HCT116 (cell line): ENCODE results near the gene RNF13. TPM values are rescaled to one million over a fixed set of nuclear protein-coding genes. Genes with fewer than 3 reads are reported as not detected.

ENCODE experiments used
- ATAC-seq: fragments of 200-7000 bp; cut with Tn5 transposase; 2 replicates; pipeline ENCODE4 v1.9.1; 2020; ENCODE audit warnings: mild to moderate bottlenecking, moderate library complexity
- BruUV-seq: library from RNA; stranded (reverse); fragments of 400-500 nt; replicated peaks from 2 replicates; lab custom pipeline; 2021; lab: Mats Ljungman, UMichigan
- CTCF ChIA-PET: fragments of 300-600 bp; sonication (Branson Sonifier 250); formaldehyde crosslinking; loops from one replicate; lab custom pipeline; 2021; ENCODE audit warnings: antibody characterized with exemption; lab: Charles Lee
- POLR2A ChIA-PET: fragments of 300-600, 350-600 bp; sonication (Branson Sonifier 250); formaldehyde crosslinking; loops from one replicate; lab custom pipeline; 2021; ENCODE audit warnings: antibody characterized with exemption; lab: Charles Lee
- RAD21 ChIA-PET, 2 experiments: fragments of 300-600 bp; sonication (Branson Sonifier 250); formaldehyde crosslinking; loops; one replicate each; lab custom pipeline; 2023; ENCODE audit warnings: low total read pairs in 2 of 2; ENCODE audit not compliant: uncharacterized antibody in 2 of 2, unreplicated experiment in 2 of 2, low non-redundant PET in 1 of 2; lab: Charles Lee
- DNase-seq: peaks from one replicate; pipeline ENCODE4 v3.0.0-alpha.2; 2010; ENCODE audit warnings: low read depth, low spot score
- H2AFZ ChIP-seq: fragments of 200-600 bp; shearing (Covaris generic), sonication (generic); 2 replicates; pipeline ENCODE4 v1.6.1; 2017; ENCODE audit warnings: low read depth, mixed run types, mixed read lengths, antibody characterized with exemption, low read length; ENCODE audit not compliant: poor library complexity, severe bottlenecking
- H3K27ac ChIP-seq: 2 replicates; pipeline ENCODE4 v1.5.1; 2012; ENCODE audit warnings: low read depth, low read length
- H3K27me3 ChIP-seq: fragments of 200-600 bp; sonication (generic); 2 replicates; pipeline ENCODE4 v1.6.1; 2016; ENCODE audit warnings: mixed run types, low read length, mixed read lengths; ENCODE audit not compliant: insufficient read depth
- H3K36me3 ChIP-seq, 2 experiments: fragments of 200-500 bp in 1 of 2; fragments of 200-600 bp in 1 of 2; sonication (Bioruptor generic) in 1 of 2; sonication (generic) in 1 of 2; 2 replicates each; pipeline versions ENCODE4 v1.5.1 to v1.6.1; 2014 to 2016; ENCODE audit warnings: low read length in 2 of 2, inconsistent platforms in 1 of 2, mixed read lengths in 1 of 2, mixed run types in 1 of 2; ENCODE audit not compliant: insufficient read depth in 2 of 2, control insufficient read depth in 1 of 2
- H3K4me1 ChIP-seq, 2 experiments: fragments of 200-600 bp in 1 of 2; sonication (generic) in 1 of 2; 2 replicates each; pipeline versions ENCODE4 v1.5.1 to v1.6.1; 2012 to 2017; ENCODE audit warnings: low read length in 2 of 2, inconsistent platforms in 1 of 2, mild to moderate bottlenecking in 1 of 2, mixed read lengths in 1 of 2, mixed run types in 1 of 2, moderate library complexity in 1 of 2; ENCODE audit not compliant: insufficient read depth in 2 of 2, control insufficient read depth in 1 of 2
- H3K4me2 ChIP-seq: fragments of 200-600 bp; sonication (generic); 2 replicates; pipeline ENCODE4 v1.6.1; 2017; ENCODE audit warnings: mixed run types, low read length, mixed read lengths
- H3K4me3 ChIP-seq, 2 experiments: fragments of 200-600 bp in 1 of 2; sonication (generic) in 1 of 2; replicated peaks in 1 of 2; 2 replicates each; pipeline ENCODE4 v1.5.1; 2011 to 2016; ENCODE audit warnings: low read length in 2 of 2, control low read depth in 1 of 2, low read depth in 1 of 2, mild to moderate bottlenecking in 1 of 2, mixed read lengths in 1 of 2, mixed run types in 1 of 2
- H3K79me2 ChIP-seq: fragments of 200-600 bp; sonication (generic); 2 replicates; pipeline ENCODE4 v1.6.1; 2017; ENCODE audit warnings: mild to moderate bottlenecking, mixed run types, low read length, moderate library complexity, mixed read lengths; ENCODE audit not compliant: insufficient read depth
- H3K9ac ChIP-seq: fragments of 200-600 bp; sonication (generic); 2 replicates; pipeline ENCODE4 v1.6.1; 2016; ENCODE audit warnings: low read length, mixed read lengths
- H3K9me2 ChIP-seq: fragments of 200-600 bp; sonication (generic), shearing (Covaris generic); 2 replicates; pipeline ENCODE4 v1.6.1; 2017; ENCODE audit warnings: mixed run types, mild to moderate bottlenecking, moderate library complexity; ENCODE audit not compliant: insufficient read depth
- H3K9me3 ChIP-seq, 2 experiments: fragments of 200-500 bp in 1 of 2; fragments of 200-600 bp in 1 of 2; sonication (Bioruptor generic) in 1 of 2; sonication (generic) in 1 of 2; 2 replicates each; pipeline ENCODE4 v1.6.1; 2014 to 2017; ENCODE audit warnings: low read length in 2 of 2, mixed read lengths in 2 of 2, inconsistent platforms in 1 of 2, low read depth in 1 of 2, mild to moderate bottlenecking in 1 of 2, mixed run types in 1 of 2, moderate library complexity in 1 of 2; ENCODE audit not compliant: control insufficient read depth in 1 of 2, insufficient read depth in 1 of 2
- H4K20me1 ChIP-seq: fragments of 200-600 bp; sonication (generic), shearing (Covaris generic); 2 replicates; pipeline ENCODE4 v1.6.1; 2017; ENCODE audit warnings: mixed run types, mild to moderate bottlenecking, moderate library complexity; ENCODE audit not compliant: insufficient read depth
- EGR1 ChIP-seq: IDR thresholded peaks from 2 replicates; pipeline ENCODE4 v1.6.1; 2012; ENCODE audit warnings: low read depth
- ELF1 ChIP-seq: IDR thresholded peaks from 2 replicates; pipeline ENCODE4 v1.6.1; 2012; ENCODE audit warnings: low read depth, borderline replicate concordance
- EZH2 ChIP-seq: fragments of 200-600 bp; sonication (generic); IDR thresholded peaks from 2 replicates; pipeline ENCODE4 v1.6.1; 2017; ENCODE audit warnings: antibody characterized with exemption, mixed run types
- EZH2phosphoT487 ChIP-seq: fragments of 200-600 bp; IDR thresholded peaks from 2 replicates; pipeline ENCODE4 v1.6.1; 2018; ENCODE audit warnings: antibody characterized with exemption, borderline replicate concordance
- POLR2A ChIP-seq: IDR thresholded peaks from 2 replicates; pipeline ENCODE4 v1.7.0; 2011; ENCODE audit warnings: borderline replicate concordance; ENCODE audit not compliant: insufficient read depth, insufficient read length; ENCODE audit errors: extremely low read depth
- RAD21 ChIP-seq: IDR thresholded peaks from 2 replicates; pipeline ENCODE4 v1.6.1; 2012; ENCODE audit warnings: low read depth, mild to moderate bottlenecking
- SP1 ChIP-seq: IDR thresholded peaks from 2 replicates; pipeline ENCODE4 v1.6.1; 2012; ENCODE audit warnings: low read depth
- SRF ChIP-seq: IDR thresholded peaks from 2 replicates; pipeline ENCODE4 v1.6.1; 2012; ENCODE audit warnings: low read depth
- intact Hi-C: fragments of 100-400 bp; cut with micrococcal nuclease; formaldehyde crosslinking; loops from 2 replicates; pipeline ENCODE4 v1.10.0; 2022
- total RNA-seq: library from RNA; stranded (reverse); gene quantifications from one replicate; pipeline ENCODE4 v1.2.1, GENCODE V29; 2021; ENCODE audit not compliant: unreplicated experiment
- TF ChIP-seq, protein P1 (sequence below), 3 experiments: fragments of 200-600 bp in 1 of 3; sonication (generic) in 1 of 3; IDR thresholded peaks in 2 of 3; conservative IDR thresholded peaks in 1 of 3; 2 replicates each; pipeline ENCODE4 v1.5.1; 2012 to 2017; ENCODE audit warnings: low read depth in 2 of 3, low read length in 2 of 3, antibody characterized with exemption in 1 of 3, borderline replicate concordance in 1 of 3, control low read depth in 1 of 3, mild to moderate bottlenecking in 1 of 3, mixed read lengths in 1 of 3, mixed run types in 1 of 3, moderate library complexity in 1 of 3; ENCODE audit not compliant: insufficient read depth in 1 of 3

The RNF13 gene
- total RNA-seq, 1 experiment from 2014 or later: 39.9 TPM

DNA sequence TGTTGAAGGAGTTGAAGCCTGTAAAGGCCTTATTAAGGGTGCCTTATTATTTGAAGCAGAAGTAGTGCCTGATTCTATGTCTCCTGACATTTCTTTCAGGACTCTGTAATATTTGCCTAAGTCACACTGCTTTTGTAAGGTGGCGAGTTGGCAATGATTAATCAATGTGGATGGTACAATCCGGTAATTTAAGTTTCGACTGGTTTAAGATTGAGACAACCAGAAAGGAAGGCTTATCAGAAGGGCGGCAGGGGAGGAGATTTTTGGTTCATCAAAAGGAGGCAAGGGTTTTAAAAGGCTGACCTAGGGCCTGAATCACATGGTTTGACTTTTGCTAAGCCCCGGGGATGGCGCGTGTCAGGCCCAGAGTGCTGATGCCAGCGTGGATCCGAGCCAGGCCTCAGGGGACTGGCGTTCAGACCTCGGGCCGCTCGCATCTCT is 830 bp upstream of the RNF13 start:
- ChIA-PET RAD21 (no interaction called here), POLR2A (no interaction called here), CTCF (no interaction called here)
- Histone ChIP-seq H3K4me3 (peak overlapping the region; percentile 84 to 94), H3K9me3 (no peaks in the 10 kb centered on the region), H2AFZ (peak overlapping the region; percentile 72), H3K79me2 (peaks cover 42% of the 10 kb centered on the region), H3K4me2 (peak overlapping the region; percentile 89), H3K27me3 (no peaks in the 10 kb centered on the region), H3K9me2 (no peaks in the 10 kb centered on the region), H3K9ac (peak overlapping the region; percentile 86), H3K4me1 (peaks cover 23 to 43% of the 10 kb centered on the region in 2 experiments), H3K27ac (peak overlapping the region; percentile 85), H4K20me1 (0 out of 2 replicates have a peak, but pooled peaks cover 6% of the 10 kb centered on the region), H3K36me3 (no peaks in the 10 kb centered on the region)
- intact Hi-C loops: no loop called here
- DNase-seq: no peak
- no peak for ATAC-seq
- BruUV-seq: TSS peak; percentile 97
- TF ChIP-seq SP1 (peak; percentile 35; the same call in 1 of the 2 replicates), EGR1 (no peak)
- TF ChIP-seq, protein P1, sequence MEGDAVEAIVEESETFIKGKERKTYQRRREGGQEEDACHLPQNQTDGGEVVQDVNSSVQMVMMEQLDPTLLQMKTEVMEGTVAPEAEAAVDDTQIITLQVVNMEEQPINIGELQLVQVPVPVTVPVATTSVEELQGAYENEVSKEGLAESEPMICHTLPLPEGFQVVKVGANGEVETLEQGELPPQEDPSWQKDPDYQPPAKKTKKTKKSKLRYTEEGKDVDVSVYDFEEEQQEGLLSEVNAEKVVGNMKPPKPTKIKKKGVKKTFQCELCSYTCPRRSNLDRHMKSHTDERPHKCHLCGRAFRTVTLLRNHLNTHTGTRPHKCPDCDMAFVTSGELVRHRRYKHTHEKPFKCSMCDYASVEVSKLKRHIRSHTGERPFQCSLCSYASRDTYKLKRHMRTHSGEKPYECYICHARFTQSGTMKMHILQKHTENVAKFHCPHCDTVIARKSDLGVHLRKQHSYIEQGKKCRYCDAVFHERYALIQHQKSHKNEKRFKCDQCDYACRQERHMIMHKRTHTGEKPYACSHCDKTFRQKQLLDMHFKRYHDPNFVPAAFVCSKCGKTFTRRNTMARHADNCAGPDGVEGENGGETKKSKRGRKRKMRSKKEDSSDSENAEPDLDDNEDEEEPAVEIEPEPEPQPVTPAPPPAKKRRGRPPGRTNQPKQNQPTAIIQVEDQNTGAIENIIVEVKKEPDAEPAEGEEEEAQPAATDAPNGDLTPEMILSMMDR (IDR thresholded peaks at IDR 0.05 in 2 of 3, conservative IDR thresholded peaks at IDR 0.05 in 1 of 3; ENCODE audit: borderline replicate concordance in 1 of 3, insufficient read depth in 1 of 3, low read depth in 2 of 3, low read length in 2 of 3): no peak

- BruUV-seq: TSS peak; percentile 41
- CTCF ChIA-PET: no interaction called here
- Histone ChIP-seq H3K4me1 (peaks cover 23 to 34% of the 10 kb centered on the region in 2 experiments), H2AFZ (no peak overlapping the region), H3K27ac (peak overlapping the region; percentile 85), H3K4me3 (peak overlapping the region; percentile 84 to 94), H3K36me3 (no peaks in the 10 kb centered on the region), H3K27me3 (no peaks in the 10 kb centered on the region), H3K9me3 (no peaks in the 10 kb centered on the region), H3K4me2 (peak overlapping the region; percentile 89), H3K79me2 (peaks cover 56% of the 10 kb centered on the region), H3K9me2 (no peaks in the 10 kb centered on the region), H4K20me1 (0 out of 2 replicates have a peak, but pooled peaks cover 6% of the 10 kb centered on the region), H3K9ac (peak overlapping the region; percentile 86)
- ATAC-seq (peak; percentile 12), DNase-seq (no peak)
- POLR2A ChIA-PET: no interaction called here
- TF ChIP-seq POLR2A (no peak), EZH2phosphoT487 (no peak), SRF (no peak), RAD21 (0 out of 2 replicates have a peak, but pooled peaks have one; percentile 3), ELF1 (0 out of 2 replicates have a peak, but pooled peaks have one; percentile 12), EZH2 (no peak)
- intact Hi-C loops: no loop called here
- RAD21 ChIA-PET: interaction anchor here in 1 of 2 experiments (0.5 kb wide), 1 partner anchor 329 kb away, joined by 3 read pairs; no protein-coding TSS in a partner anchor
Observed at GRCh38 chr3:149813367-149814281, 609 bp downstream of the RNF13 start.
